IMR-90 (cell line): ENCODE results near the gene ARHGAP18. TPM values are rescaled to one million over a fixed set of nuclear protein-coding genes. Genes with fewer than 3 reads are reported as not detected.
A peak's percentile ranks its signal among the peaks of the same experiment; 100 is the strongest.

ENCODE experiments used
- ATAC-seq: fragments of 200-7000 bp; cut with Tn5 transposase; 2 replicates; pipeline ENCODE4 v1.9.1; 2020; ENCODE audit warnings: low read depth, mild to moderate bottlenecking, moderate library complexity
- BruUV-seq: library from RNA; stranded (reverse); fragments of 400-500 nt; replicated peaks from 2 replicates; lab custom pipeline; 2021; lab: Mats Ljungman, UMichigan
- CTCF ChIA-PET: fragments of 300-600 bp; formaldehyde crosslinking; extraction: SDS; loops from one replicate; lab custom pipeline; 2021; ENCODE audit warnings: antibody characterized with exemption; lab: Yijun Ruan, JAX
- POLR2A ChIA-PET: fragments of 300-600 bp; sonication (Branson Sonifier 250); formaldehyde crosslinking; loops from one replicate; lab custom pipeline; 2022; ENCODE audit warnings: antibody characterized with exemption; ENCODE audit not compliant: unreplicated experiment; lab: Charles Lee
- DNase-seq: peaks from one replicate; pipeline ENCODE4 v3.0.0; 2013
- H2AFZ ChIP-seq: replicated peaks from 2 replicates; pipeline ENCODE3; 2013; ENCODE audit warnings: low read length, mild to moderate bottlenecking; ENCODE audit not compliant: poor library complexity
- H2AK5ac ChIP-seq: 2 replicates; pipeline ENCODE4 v1.6.1; 2013; ENCODE audit warnings: low read depth, low read length, inconsistent platforms
- H2AK9ac ChIP-seq: replicated peaks from 2 replicates; pipeline ENCODE3; 2013; ENCODE audit warnings: mild to moderate bottlenecking, low read depth, low read length, moderate library complexity; ENCODE audit not compliant: poor library complexity
- H2BK120ac ChIP-seq: 2 replicates; pipeline ENCODE4 v1.6.1; 2013; ENCODE audit warnings: low read depth, low read length, inconsistent platforms
- H2BK15ac ChIP-seq: 3 replicates; pipeline ENCODE4 v1.6.1; 2013; ENCODE audit warnings: low read depth, low read length, inconsistent platforms
- H2BK20ac ChIP-seq: 2 replicates; pipeline ENCODE4 v1.6.1; 2013; ENCODE audit warnings: low read depth, mild to moderate bottlenecking, inconsistent platforms, low read length, moderate library complexity
- H2BK5ac ChIP-seq: 2 replicates; pipeline ENCODE4 v1.6.1; 2013; ENCODE audit warnings: mild to moderate bottlenecking, low read depth, low read length, inconsistent platforms; ENCODE audit not compliant: poor library complexity, severe bottlenecking
- H3K14ac ChIP-seq: replicated peaks from 2 replicates; pipeline ENCODE4 v1.6.1; 2013; ENCODE audit warnings: low read depth, low read length, inconsistent platforms
- H3K18ac ChIP-seq: 2 replicates; pipeline ENCODE4 v1.6.1; 2013; ENCODE audit warnings: low read depth, low read length, control low read depth
- H3K23ac ChIP-seq: 2 replicates; pipeline ENCODE4 v1.6.1; 2013; ENCODE audit warnings: low read depth, low read length, inconsistent platforms
- H3K27ac ChIP-seq: 2 replicates; pipeline ENCODE4 v1.5.1; 2013; ENCODE audit warnings: mild to moderate bottlenecking, control low read depth, low read length; ENCODE audit not compliant: insufficient read depth
- H3K27me3 ChIP-seq: 2 replicates; pipeline ENCODE4 v1.6.1; 2013; ENCODE audit warnings: low read length; ENCODE audit not compliant: control insufficient read depth, insufficient read depth
- H3K36me3 ChIP-seq: 2 replicates; pipeline ENCODE4 v1.6.1; 2013; ENCODE audit warnings: low read length, mixed read lengths; ENCODE audit not compliant: control insufficient read depth, insufficient read depth
- H3K4ac ChIP-seq: 2 replicates; pipeline ENCODE4 v1.6.1; 2013; ENCODE audit warnings: low read depth, low read length, inconsistent platforms
- H3K4me1 ChIP-seq: 2 replicates; pipeline ENCODE4 v1.6.1; 2013; ENCODE audit warnings: low read length, mixed read lengths; ENCODE audit not compliant: control insufficient read depth, insufficient read depth
- H3K4me2 ChIP-seq: 2 replicates; pipeline ENCODE4 v1.6.1; 2013; ENCODE audit warnings: low read depth, mild to moderate bottlenecking, control low read depth, low read length, moderate library complexity
- H3K4me3 ChIP-seq: 2 replicates; pipeline ENCODE4 v1.5.1; 2013; ENCODE audit warnings: low read depth, mild to moderate bottlenecking, control low read depth, low read length, moderate library complexity; ENCODE audit not compliant: insufficient read depth
- H3K56ac ChIP-seq: 2 replicates; pipeline ENCODE4 v1.6.1; 2013; ENCODE audit warnings: low read length, inconsistent platforms; ENCODE audit not compliant: insufficient read depth; ENCODE audit errors: extremely low read depth
- H3K79me1 ChIP-seq, 2 experiments: 2 replicates each; pipeline ENCODE4 v1.6.1; 2013; ENCODE audit warnings: low read length in 2 of 2, inconsistent platforms in 1 of 2, low read depth in 1 of 2
- H3K9ac ChIP-seq: 2 replicates; pipeline ENCODE4 v1.6.1; 2013; ENCODE audit warnings: low read depth, low read length, control low read depth
- H3K9me1 ChIP-seq: 2 replicates; pipeline ENCODE4 v1.6.1; 2013; ENCODE audit warnings: low read length, inconsistent platforms; ENCODE audit not compliant: insufficient read depth
- H3K9me3 ChIP-seq: 2 replicates; pipeline ENCODE4 v1.6.1; 2013; ENCODE audit warnings: low read length; ENCODE audit not compliant: control insufficient read depth, insufficient read depth
- H4K20me1 ChIP-seq: 2 replicates; pipeline ENCODE4 v1.6.1; 2013; ENCODE audit warnings: low read length, inconsistent platforms; ENCODE audit not compliant: insufficient read depth
- H4K5ac ChIP-seq: 2 replicates; pipeline ENCODE4 v1.6.1; 2013; ENCODE audit warnings: mild to moderate bottlenecking, low read depth, low read length, control low read depth
- H4K8ac ChIP-seq, 2 experiments: 2 replicates each; pipeline ENCODE4 v1.6.1; 2013; ENCODE audit warnings: low read depth in 2 of 2, low read length in 2 of 2, control low read depth in 1 of 2, inconsistent platforms in 1 of 2
- H4K91ac ChIP-seq: 2 replicates; pipeline ENCODE4 v1.6.1; 2013; ENCODE audit warnings: low read depth, low read length, inconsistent platforms; ENCODE audit not compliant: insufficient read depth
- ELK1 ChIP-seq: fragments of 150-350 bp; IDR thresholded peaks from 2 replicates; pipeline ENCODE4 v1.6.1; 2016; ENCODE audit warnings: low read depth, mild to moderate bottlenecking, low read length, moderate library complexity, borderline replicate concordance
- FOS ChIP-seq: fragments of 150-350 bp; IDR thresholded peaks from 2 replicates; pipeline ENCODE4 v1.6.1; 2016; ENCODE audit warnings: low read depth, low read length
- NFE2L2 ChIP-seq: fragments of 150-350 bp; IDR thresholded peaks from 2 replicates; pipeline ENCODE4 v1.6.1; 2016; ENCODE audit warnings: low read depth, mild to moderate bottlenecking, low read length
- RAD21 ChIP-seq: IDR thresholded peaks from 2 replicates; pipeline ENCODE4 v1.6.1; 2012; ENCODE audit warnings: low read length, improper control_type of control experiment
- RCOR1 ChIP-seq: IDR thresholded peaks from 2 replicates; pipeline ENCODE4 v1.6.1; 2012; ENCODE audit warnings: mild to moderate bottlenecking, low read length, improper control_type of control experiment; ENCODE audit not compliant: insufficient replicate concordance
- RFX5 ChIP-seq: IDR thresholded peaks from 2 replicates; pipeline ENCODE4 v1.8.0; 2012; ENCODE audit warnings: low read depth, mild to moderate bottlenecking, low read length, moderate library complexity
- WGBS, 2 experiments: methylation state at CpG; one replicate each; pipeline versions ENCODE4 v1.1.5 to v1.1.7; 2013; ENCODE audit warnings: missing lambda C conversion rate in 2 of 2; ENCODE audit not compliant: insufficient read length in 1 of 2; ENCODE audit errors: extremely low coverage in 2 of 2; 5-methylcytosine and 5-hydroxymethylcytosine counted together
- dilution Hi-C: fragments of 300-500 bp; cut with HindIII; formaldehyde crosslinking; loops from one replicate; pipeline ENCODE4 v1.14.3; 2018; ENCODE audit warnings: low sequenced_read_pairs; ENCODE audit not compliant: unreplicated experiment
- in situ Hi-C: fragments of 300-500 bp; cut with MboI; formaldehyde crosslinking; loops from 3 replicates; pipeline ENCODE4 v1.14.3; 2019; ENCODE audit warnings: low sequenced_read_pairs, inconsistent platforms, mixed read lengths
- intact Hi-C: fragments of 100-400 bp; cut with micrococcal nuclease; formaldehyde crosslinking; loops from 2 replicates; pipeline ENCODE4 v1.10.0; 2022
- polyA plus RNA-seq, 3 experiments: library from polyadenylated mRNA; depleted of rRNA; stranded (reverse); fragments of >200 nt; gene quantifications; 2 replicates each; pipeline ENCODE4 v1.2.3, GENCODE V29; 2012; ENCODE audit warnings: low replicate concordance in 1 of 3
- total RNA-seq: library from RNA; depleted of rRNA; stranded (reverse); fragments of >200 nt; gene quantifications from 2 replicates; pipeline ENCODE4 v1.2.3, GENCODE V29; 2012

ARHGAP18 gene
- total and polyA plus RNA-seq, 2 of the 4 experiments (the other 2 are of a cell fraction): 6.2 to 17.0 TPM

- H3K79me1 ChIP-seq: peaks cover 0 to 21% of the 10 kb centered on the region in 2 experiments; a peak in 2 of 4 replicates
- peak overlapping the region; percentile 17; the same call in 1 of the 2 replicates for H4K5ac ChIP-seq
- CTCF ChIA-PET: interaction anchor here (0.6 kb wide), 1 partner anchor 285 kb away, joined by 3 read pairs; no protein-coding TSS in a partner anchor
- H3K18ac ChIP-seq: no peak overlapping the region
- H3K9ac ChIP-seq: no peak overlapping the region
- H2AK5ac ChIP-seq: no peak overlapping the region
- H3K36me3 ChIP-seq: no peaks in the 10 kb centered on the region; the same call in 1 of the 2 replicates
- POLR2A ChIA-PET: no interaction called here
- no peak overlapping the region for H3K23ac ChIP-seq
- H2BK120ac ChIP-seq: peak overlapping the region; percentile 79
- peak overlapping the region; percentile 11; the same call in 1 of the 2 replicates for H3K27ac ChIP-seq
- no TSS peak for BruUV-seq
- H3K27me3 ChIP-seq: no peaks in the 10 kb centered on the region
- no peak overlapping the region for H2AFZ ChIP-seq
- no peak overlapping the region for H3K4me3 ChIP-seq
- H2BK15ac ChIP-seq: no peak overlapping the region
- dilution Hi-C loops: no loop called here
- ATAC-seq: peak; percentile 42; the same call in 1 of the 2 replicates
- in situ Hi-C loops: no loop called here
- H4K8ac ChIP-seq: peak overlapping the region in 1 of 2 experiments; percentile 57; a peak in 1 of 4 replicates
- peak overlapping the region; percentile 18; the same call in 1 of the 2 replicates for H3K4me2 ChIP-seq
- H3K4me1 ChIP-seq: peaks cover 9% of the 10 kb centered on the region
- 0 out of 2 replicates have a peak overlapping the region, but pooled peaks have one; percentile 59 for H3K14ac ChIP-seq
- 0% methylated on average over 1 of the region's 2 CpGs; no CpG with 5 or more reads in 1 of the 2 experiments for WGBS, 2 experiments
- H4K91ac ChIP-seq: no peak overlapping the region
- H3K9me3 ChIP-seq: no peaks in the 10 kb centered on the region
- peak overlapping the region; percentile 1; the same call in 1 of the 2 replicates for H3K4ac ChIP-seq
- H2AK9ac ChIP-seq: no peak overlapping the region
- H2BK5ac ChIP-seq: peak overlapping the region; percentile 41
- no peak overlapping the region for H3K56ac ChIP-seq
- TF ChIP-seq RFX5 (no peak), RCOR1 (no peak), ELK1 (no peak), FOS (peak; percentile 63), NFE2L2 (no peak), RAD21 (no peak)
- intact Hi-C loops: no loop called here
- DNase-seq: peak; percentile 87
- no peaks in the 10 kb centered on the region for H4K20me1 ChIP-seq
- peak overlapping the region; percentile 60; the same call in 1 of the 2 replicates for H2BK20ac ChIP-seq
- peaks cover 6% of the 10 kb centered on the region; the same call in 1 of the 2 replicates for H3K9me1 ChIP-seq
These were observed 123.2 kb downstream of the ARHGAP18 start for GRCh38 chr6:129586815-129587214.
